CD4-positive, alpha-beta T cell (primary cell): ENCODE measurements around the gene SH2D1B. TPM values are rescaled to one million over a fixed set of nuclear protein-coding genes. Genes with fewer than 3 reads are reported as not detected.

Experiments used
- ATAC-seq: fragments of 200-7000 bp; cut with Tn5 transposase; one replicate; pipeline ENCODE4 v1.10.0; 2022; ENCODE audit warnings: mild to moderate bottlenecking; ENCODE audit not compliant: poor library complexity
- CTCF ChIA-PET: fragments of 350-600 bp; sonication (Branson Sonifier 250); formaldehyde crosslinking; loops from one replicate; lab custom pipeline; 2021; ENCODE audit warnings: antibody characterized with exemption, inconsistent platforms; lab: Charles Lee
- POLR2A ChIA-PET: fragments of 350-600 bp; sonication (Branson Sonifier 250); formaldehyde crosslinking; loops from one replicate; lab custom pipeline; 2021; ENCODE audit warnings: antibody characterized with exemption, inconsistent platforms; lab: Charles Lee
- DNase-seq, 14 experiments: peaks; one replicate each; pipeline ENCODE4 v3.0.0-alpha.2; 2013 to 2020; ENCODE audit warnings: mixed read lengths in 2 of 14
- H3K27ac ChIP-seq, 2 donors: one replicate each; pipeline versions ENCODE4 v1.5.1 to v1.7.0; 2013; ENCODE audit warnings: low read length in 2 of 2, low read depth in 1 of 2, mild to moderate bottlenecking in 1 of 2
- H3K27me3 ChIP-seq, 2 experiments: 1 replicate in 1 of 2; 2 replicates in 1 of 2; pipeline versions ENCODE4 v1.6.1 to v1.7.0; 2013; ENCODE audit warnings: low read length in 2 of 2, control low read depth in 1 of 2, mild to moderate bottlenecking in 1 of 2, moderate library complexity in 1 of 2; ENCODE audit not compliant: insufficient read depth in 2 of 2, control insufficient read depth in 1 of 2
- H3K36me3 ChIP-seq: one replicate; pipeline ENCODE4 v1.6.1; 2013; ENCODE audit warnings: low read length, control low read depth; ENCODE audit not compliant: insufficient read depth
- H3K4me1 ChIP-seq: one replicate; pipeline ENCODE4 v1.6.1; 2013; ENCODE audit warnings: low read length, control low read depth; ENCODE audit not compliant: insufficient read depth
- H3K4me3 ChIP-seq: one replicate; pipeline ENCODE4 v1.5.1; 2013; ENCODE audit warnings: mild to moderate bottlenecking, low read length, moderate library complexity
- H3K9me3 ChIP-seq, 2 experiments: 1 replicate in 1 of 2; 2 replicates in 1 of 2; pipeline versions ENCODE4 v1.6.1 to v1.7.0; 2013; ENCODE audit warnings: low read length in 2 of 2, mild to moderate bottlenecking in 2 of 2, control low read depth in 1 of 2, moderate library complexity in 1 of 2; ENCODE audit not compliant: control insufficient read depth in 1 of 2, insufficient read depth in 1 of 2
- H3K27ac Mint-ChIP-seq: one replicate; pipeline ENCODE4 v1.8.0; 2020; ENCODE audit warnings: mixed read lengths
- H3K27me3 Mint-ChIP-seq: one replicate; pipeline ENCODE4 v1.8.0; 2021; ENCODE audit warnings: mixed read lengths
- H3K36me3 Mint-ChIP-seq: one replicate; pipeline ENCODE4 v1.8.0; 2021; ENCODE audit warnings: low read depth, mixed read lengths
- H3K4me1 Mint-ChIP-seq: one replicate; pipeline ENCODE4 v1.8.0; 2021; ENCODE audit warnings: low read depth, mixed read lengths
- H3K4me3 Mint-ChIP-seq: one replicate; pipeline ENCODE4 v1.8.0; 2020; ENCODE audit warnings: mild to moderate bottlenecking, mixed read lengths
- H3K9me3 Mint-ChIP-seq: one replicate; pipeline ENCODE4 v1.8.0; 2020; ENCODE audit warnings: mixed read lengths
- intact Hi-C, 2 experiments: fragments of 100-400 bp; cut with DNase I in 1 of 2; cut with micrococcal nuclease in 1 of 2; formaldehyde crosslinking; loops; one replicate each; pipeline versions ENCODE4 v1.15.1 to v1.9.0; 2023 to 2025; cut with DNase I, micrococcal nuclease
- total RNA-seq, 174 experiments: library from RNA in 2 of 174; stranded (reverse) in 2 of 174; gene quantifications; one replicate each; pipeline ENCODE4 v1.2.3 and lab custom pipeline; 2021 to 2026
- TF ChIP-seq, protein P1 (sequence below): fragments of 200-600 bp; IDR thresholded peaks from one replicate; pipeline ENCODE4 v1.8.0; 2022; ENCODE audit warnings: antibody characterized with exemption, mild to moderate bottlenecking

SH2D1B gene
- total RNA-seq, 2 experiments from 2014 or later: not detected

DNA sequence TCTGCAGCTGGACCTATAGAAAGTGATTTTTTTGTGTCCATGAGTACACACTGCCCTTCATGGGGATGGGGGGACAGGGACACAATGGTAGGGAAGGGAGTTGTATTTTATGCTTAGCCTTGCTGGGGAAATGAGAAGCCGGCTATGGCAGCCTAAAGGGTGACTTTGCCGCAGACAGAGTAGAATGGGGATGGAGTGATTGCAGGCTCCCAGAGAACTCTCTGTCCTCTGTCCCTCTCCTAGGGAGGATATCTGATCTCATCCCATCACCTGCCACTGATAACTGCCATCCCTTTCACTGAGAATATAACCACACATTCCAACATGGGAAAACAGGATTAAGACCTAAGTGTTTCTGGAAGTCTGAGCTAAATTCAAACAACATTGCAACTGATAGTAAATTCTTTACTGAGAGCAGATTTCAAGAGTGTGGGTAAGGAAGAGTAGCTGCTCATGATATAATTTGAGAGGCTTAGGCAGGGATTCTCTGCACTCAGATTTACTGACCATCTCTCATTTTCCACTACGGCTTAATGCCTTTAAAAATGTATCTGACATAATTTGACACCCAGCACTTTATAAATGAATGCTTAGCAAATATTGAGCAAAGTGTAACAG is 13.9 kb downstream of the SH2D1B start:
- Histone ChIP-seq H3K27me3 (peaks cover 4 to 13% of the 10 kb centered on the region in 2 experiments), H3K4me1 (no peaks in the 10 kb centered on the region), H3K36me3 (no peaks in the 10 kb centered on the region), H3K9me3 (no peaks in the 10 kb centered on the region), H3K27ac (no peak overlapping the region), H3K4me3 (no peak overlapping the region)
- Mint-ChIP-seq H3K9me3 (no peaks in the 10 kb centered on the region), H3K36me3 (no peaks in the 10 kb centered on the region), H3K4me1 (no peaks in the 10 kb centered on the region), H3K4me3 (no peak overlapping the region), H3K27ac (no peak overlapping the region), H3K27me3 (peaks cover 53% of the 10 kb centered on the region)
- DNase-seq (no peak), ATAC-seq (no peak)
- TF ChIP-seq, protein P1, sequence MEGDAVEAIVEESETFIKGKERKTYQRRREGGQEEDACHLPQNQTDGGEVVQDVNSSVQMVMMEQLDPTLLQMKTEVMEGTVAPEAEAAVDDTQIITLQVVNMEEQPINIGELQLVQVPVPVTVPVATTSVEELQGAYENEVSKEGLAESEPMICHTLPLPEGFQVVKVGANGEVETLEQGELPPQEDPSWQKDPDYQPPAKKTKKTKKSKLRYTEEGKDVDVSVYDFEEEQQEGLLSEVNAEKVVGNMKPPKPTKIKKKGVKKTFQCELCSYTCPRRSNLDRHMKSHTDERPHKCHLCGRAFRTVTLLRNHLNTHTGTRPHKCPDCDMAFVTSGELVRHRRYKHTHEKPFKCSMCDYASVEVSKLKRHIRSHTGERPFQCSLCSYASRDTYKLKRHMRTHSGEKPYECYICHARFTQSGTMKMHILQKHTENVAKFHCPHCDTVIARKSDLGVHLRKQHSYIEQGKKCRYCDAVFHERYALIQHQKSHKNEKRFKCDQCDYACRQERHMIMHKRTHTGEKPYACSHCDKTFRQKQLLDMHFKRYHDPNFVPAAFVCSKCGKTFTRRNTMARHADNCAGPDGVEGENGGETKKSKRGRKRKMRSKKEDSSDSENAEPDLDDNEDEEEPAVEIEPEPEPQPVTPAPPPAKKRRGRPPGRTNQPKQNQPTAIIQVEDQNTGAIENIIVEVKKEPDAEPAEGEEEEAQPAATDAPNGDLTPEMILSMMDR: no peak
- ChIA-PET POLR2A (no interaction called here), CTCF (no interaction called here)
- intact Hi-C loops: no loop called here

DNA sequence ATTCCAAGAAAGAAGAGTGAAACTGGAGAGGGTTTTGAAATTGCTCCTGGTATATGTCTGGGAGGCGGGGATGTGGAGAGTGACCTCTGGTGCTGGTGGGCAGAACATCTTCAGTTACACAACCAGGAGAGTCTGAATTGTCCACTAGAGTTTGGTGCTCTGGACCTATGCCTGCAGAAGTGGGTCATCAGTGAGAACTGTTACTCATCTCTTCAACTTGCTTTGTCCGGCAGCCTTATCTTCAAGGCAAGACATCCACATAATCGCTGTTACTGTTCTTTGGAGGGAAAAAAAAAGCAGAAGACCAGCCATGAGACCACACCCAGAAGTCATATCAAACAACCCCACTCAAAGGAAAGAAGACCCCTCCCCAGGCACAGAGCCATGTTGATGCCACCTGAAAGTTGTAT is 14.9 kb downstream of the SH2D1B start:
- H3K36me3 Mint-ChIP-seq: no peaks in the 10 kb centered on the region
- Histone ChIP-seq H3K4me3 (no peak overlapping the region), H3K36me3 (no peaks in the 10 kb centered on the region), H3K27ac (no peak overlapping the region), H3K9me3 (no peaks in the 10 kb centered on the region), H3K4me1 (no peaks in the 10 kb centered on the region), H3K27me3 (peaks cover 4 to 13% of the 10 kb centered on the region in 2 experiments)
- ChIA-PET CTCF (no interaction called here), POLR2A (no interaction called here)
- peaks cover 52% of the 10 kb centered on the region for H3K27me3 Mint-ChIP-seq
- ATAC-seq (no peak), DNase-seq (no peak)
- H3K4me1 Mint-ChIP-seq: no peaks in the 10 kb centered on the region
- H3K27ac Mint-ChIP-seq: no peak overlapping the region
- no peaks in the 10 kb centered on the region for H3K9me3 Mint-ChIP-seq
- intact Hi-C loops: no loop called here
- TF ChIP-seq, protein P1: no peak
- H3K4me3 Mint-ChIP-seq: no peak overlapping the region

DNA sequence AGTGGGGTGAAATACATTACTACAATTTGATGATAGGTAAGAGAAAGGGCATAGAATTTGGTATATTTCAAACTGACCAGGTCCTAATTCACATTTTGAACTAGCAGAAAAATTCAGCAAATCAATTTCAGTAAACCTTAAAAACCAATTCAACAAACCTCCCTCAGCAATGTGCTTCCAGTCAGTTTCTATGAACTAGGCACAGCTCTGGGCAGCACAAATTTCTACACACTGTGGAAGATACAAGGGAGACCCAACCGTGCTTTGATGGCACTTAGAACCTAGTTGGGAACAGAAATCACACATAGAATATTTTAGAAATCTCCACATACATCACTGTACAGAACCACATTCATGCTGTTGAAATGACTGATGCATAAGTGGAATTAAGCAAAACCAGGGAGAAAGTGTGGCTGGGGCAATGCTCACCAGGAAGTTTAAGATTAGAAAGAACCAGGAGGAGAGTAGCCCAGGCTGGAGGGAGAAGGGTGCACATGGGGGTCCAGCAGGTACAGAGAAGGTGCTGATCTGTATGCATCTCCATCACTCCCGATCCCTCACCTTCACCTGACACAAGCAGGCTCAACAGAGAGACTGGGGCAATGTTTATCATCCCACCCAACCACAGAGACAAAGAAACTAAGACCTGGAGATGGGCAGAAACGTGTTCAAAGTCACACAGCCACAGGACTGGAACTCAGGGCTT is 15.6 kb downstream of the SH2D1B start:
- Histone ChIP-seq H3K4me1 (no peaks in the 10 kb centered on the region), H3K27me3 (peaks cover 4 to 13% of the 10 kb centered on the region in 2 experiments), H3K4me3 (no peak overlapping the region), H3K36me3 (no peaks in the 10 kb centered on the region), H3K27ac (no peak overlapping the region), H3K9me3 (no peaks in the 10 kb centered on the region)
- Mint-ChIP-seq H3K27me3 (peaks cover 51% of the 10 kb centered on the region), H3K36me3 (no peaks in the 10 kb centered on the region), H3K27ac (no peak overlapping the region), H3K4me3 (no peak overlapping the region), H3K4me1 (no peaks in the 10 kb centered on the region), H3K9me3 (no peaks in the 10 kb centered on the region)
- ATAC-seq (no peak), DNase-seq (no peak)
- ChIA-PET POLR2A (no interaction called here), CTCF (no interaction called here)
- TF ChIP-seq, protein P1: no peak
- intact Hi-C loops: no loop called here
